Muscle of leg (tissue), 11 donors: ENCODE measurements around the gene MKRN2OS. TPM values are rescaled to one million over a fixed set of nuclear protein-coding genes. Genes with fewer than 3 reads are reported as not detected.

ENCODE experiments used
- DNase-seq: peaks from one replicate; pipeline ENCODE4 v3.0.0; 2013
- H3K27ac ChIP-seq: one replicate; pipeline ENCODE4 v1.5.1; 2013; ENCODE audit warnings: mild to moderate bottlenecking, low read length, control low read depth
- H3K27me3 ChIP-seq: one replicate; pipeline ENCODE4 v1.6.1; 2013; ENCODE audit warnings: low read length; ENCODE audit not compliant: control insufficient read depth, insufficient read depth
- H3K36me3 ChIP-seq: one replicate; pipeline ENCODE4 v1.6.1; 2013; ENCODE audit warnings: low read length; ENCODE audit not compliant: control insufficient read depth, insufficient read depth
- H3K4me1 ChIP-seq: one replicate; pipeline ENCODE4 v1.6.1; 2013; ENCODE audit warnings: low read length; ENCODE audit not compliant: control insufficient read depth, insufficient read depth
- H3K4me3 ChIP-seq: one replicate; pipeline ENCODE4 v1.5.1; 2013; ENCODE audit warnings: low read length, control low read depth
- H3K9me3 ChIP-seq: replicated peaks from 2 replicates; pipeline ENCODE4 v1.6.1; 2013; ENCODE audit warnings: low read depth, low read length; ENCODE audit not compliant: control insufficient read depth
- WGBS: methylation state at CpG from one replicate; pipeline ENCODE4 v1.1.5; 2013; ENCODE audit warnings: missing lambda C conversion rate; ENCODE audit not compliant: insufficient coverage; 5-methylcytosine and 5-hydroxymethylcytosine counted together
- polyA plus RNA-seq, 8 donors: library from polyadenylated mRNA; unstranded; fragments of 120-200 nt; gene quantifications; one replicate each; pipeline versions ENCODE4 v1.2.1 to v1.2.3, GENCODE V29; 2013; ENCODE audit warnings: inconsistent platforms in 1 of 8, low replicate concordance in 1 of 8; ENCODE audit not compliant: insufficient read length in 8 of 8, insufficient read depth in 1 of 8
- total RNA-seq: library from RNA; stranded (reverse); fragments of 120-200 nt; gene quantifications from one replicate; pipeline ENCODE4 v1.2.4, GENCODE V29; 2013

MKRN2OS gene
- total and polyA plus RNA-seq, 9 donors = 0.12 to 1.1 (median 0.61) TPM; not detected in 1

DNA sequence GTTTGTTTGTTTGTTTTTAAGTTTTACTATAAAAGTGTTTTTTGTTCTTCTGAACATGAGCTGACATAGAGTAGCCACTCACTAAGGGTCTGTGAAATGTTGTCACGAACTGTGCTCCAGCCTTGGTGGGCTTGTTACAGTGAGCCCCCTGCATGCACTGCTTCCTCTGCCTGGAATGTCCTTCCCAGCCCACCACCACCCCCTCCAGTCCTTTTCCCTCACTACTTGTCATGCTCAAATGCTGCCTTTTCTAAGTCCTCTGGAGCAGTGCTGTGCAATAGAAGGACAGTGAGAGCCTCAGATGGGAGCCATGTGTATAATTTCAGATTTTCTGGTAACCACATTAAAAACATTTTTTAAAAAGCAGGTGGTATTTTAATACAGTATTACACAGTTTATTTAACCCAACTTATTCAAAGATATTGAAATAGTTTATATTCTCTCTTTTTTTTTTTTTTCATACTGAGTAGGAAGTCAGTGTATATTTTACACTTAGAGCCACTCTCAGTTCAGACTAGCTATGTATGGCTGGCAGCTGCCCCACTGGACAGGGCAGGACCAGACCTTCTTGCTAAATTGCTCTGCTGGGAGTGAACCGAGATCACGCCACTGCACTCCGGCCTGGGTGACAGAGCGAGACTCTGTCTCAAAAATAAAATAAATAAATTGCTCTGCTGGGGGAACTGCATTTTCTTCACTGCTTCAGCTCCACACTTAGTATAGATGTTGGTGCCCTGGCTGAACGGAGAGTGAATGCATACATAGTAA is 26.9 kb downstream of the MKRN2OS start:
- 70% methylated on average over 5 of the region's 6 CpGs for WGBS
- no peak overlapping the region for H3K4me3 ChIP-seq
- peaks cover 11% of the 10 kb centered on the region for H3K4me1 ChIP-seq
- peaks cover 3% of the 10 kb centered on the region for H3K9me3 ChIP-seq
- peaks cover 15% of the 10 kb centered on the region for H3K36me3 ChIP-seq
- peak; percentile 15 for DNase-seq
- peak overlapping the region; percentile 70 for H3K27ac ChIP-seq
- H3K27me3 ChIP-seq = no peaks in the 10 kb centered on the region

DNA sequence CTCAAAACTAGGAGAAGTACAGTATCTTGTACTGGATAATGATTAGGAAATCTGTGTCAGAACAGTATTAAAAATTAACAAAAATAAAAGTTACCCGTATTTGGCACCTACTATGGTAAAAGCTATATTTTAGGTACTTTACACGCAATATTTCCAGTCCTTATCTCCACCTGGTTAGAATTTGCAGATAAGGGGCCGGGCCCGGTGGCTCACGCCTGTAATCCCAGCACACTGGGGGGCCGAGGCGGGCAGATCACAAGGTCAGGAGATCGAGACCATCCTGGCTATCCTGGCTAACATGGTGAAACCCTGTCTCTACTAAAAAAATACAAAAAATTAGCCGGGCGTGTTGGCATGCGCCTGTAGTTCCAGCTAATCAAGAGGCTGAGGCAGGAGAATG is 28.4 kb downstream of the MKRN2OS start:
- Histone ChIP-seq H3K9me3 (peaks cover 3% of the 10 kb centered on the region), H3K4me1 (peaks cover 11% of the 10 kb centered on the region), H3K4me3 (no peak overlapping the region), H3K36me3 (peaks cover 17% of the 10 kb centered on the region), H3K27ac (no peak overlapping the region), H3K27me3 (no peaks in the 10 kb centered on the region)
- 84% methylated on average over 4 of the region's 11 CpGs for WGBS
- no peak for DNase-seq

DNA sequence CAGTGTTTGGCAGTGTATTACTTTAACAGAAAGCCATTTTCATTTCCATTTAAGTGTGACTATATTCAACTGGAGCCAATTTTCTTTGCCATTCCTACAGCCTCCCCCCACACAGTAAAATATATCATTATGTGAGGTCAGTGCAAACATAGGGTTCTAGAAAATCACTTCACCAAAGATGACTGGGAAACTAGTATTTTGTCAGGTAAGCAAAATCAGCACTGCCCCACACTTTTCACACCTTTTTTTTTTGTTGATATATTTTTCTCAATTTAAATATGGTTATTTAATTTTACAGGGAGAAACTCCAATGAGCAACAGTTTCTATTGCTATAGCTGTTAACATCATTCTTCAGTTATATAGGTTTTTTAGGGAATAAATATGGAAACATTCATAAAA is 29.7 kb downstream of the MKRN2OS start:
- Histone ChIP-seq H3K4me3 (no peak overlapping the region), H3K36me3 (peaks cover 11% of the 10 kb centered on the region), H3K27ac (no peak overlapping the region), H3K4me1 (peaks cover 11% of the 10 kb centered on the region), H3K27me3 (no peaks in the 10 kb centered on the region), H3K9me3 (no peaks in the 10 kb centered on the region)
- no peak for DNase-seq

DNA sequence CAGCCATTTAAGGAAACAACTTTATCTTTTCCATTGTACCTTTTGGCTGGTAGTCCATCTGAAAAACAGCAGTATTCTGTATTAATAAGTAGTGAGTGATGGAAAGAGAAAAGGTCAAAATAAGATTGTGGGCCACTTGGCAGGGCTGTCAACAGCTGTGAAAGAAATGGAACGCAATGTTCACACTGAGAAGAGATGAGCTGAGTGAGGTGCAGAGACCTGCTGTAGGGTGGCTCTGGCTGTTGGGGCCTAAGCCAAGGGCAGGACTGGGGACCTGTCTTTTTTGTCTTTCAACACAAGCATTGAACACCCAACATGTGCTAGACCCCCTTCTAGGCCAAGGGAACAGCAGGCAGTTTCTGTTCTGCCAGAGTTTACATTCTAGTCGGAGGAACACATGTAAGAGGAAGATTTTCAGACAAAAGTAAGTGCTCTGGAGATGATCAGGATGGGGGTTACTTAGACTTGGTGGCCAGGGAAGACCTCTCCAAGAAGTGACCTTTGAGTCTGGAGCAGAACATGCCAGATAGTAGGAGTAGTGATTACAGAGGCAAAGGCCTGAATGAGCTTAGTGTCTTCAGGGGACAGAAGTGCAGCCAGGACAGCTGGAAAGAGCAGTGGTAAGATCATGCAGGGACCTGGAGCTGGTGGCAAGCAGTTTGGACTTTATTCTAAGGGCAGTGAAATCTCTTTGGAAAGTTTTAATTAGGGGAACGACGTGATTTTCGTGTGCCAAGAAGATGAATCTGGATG is 31.4 kb downstream of the MKRN2OS start:
- 77% methylated on average over 5 of the region's 5 CpGs for WGBS
- no peaks in the 10 kb centered on the region for H3K27me3 ChIP-seq
- H3K27ac ChIP-seq = no peak overlapping the region
- peaks cover 14% of the 10 kb centered on the region for H3K36me3 ChIP-seq
- H3K4me3 ChIP-seq = no peak overlapping the region
- DNase-seq = no peak
- H3K9me3 ChIP-seq = no peaks in the 10 kb centered on the region
- peaks cover 9% of the 10 kb centered on the region for H3K4me1 ChIP-seq

DNA sequence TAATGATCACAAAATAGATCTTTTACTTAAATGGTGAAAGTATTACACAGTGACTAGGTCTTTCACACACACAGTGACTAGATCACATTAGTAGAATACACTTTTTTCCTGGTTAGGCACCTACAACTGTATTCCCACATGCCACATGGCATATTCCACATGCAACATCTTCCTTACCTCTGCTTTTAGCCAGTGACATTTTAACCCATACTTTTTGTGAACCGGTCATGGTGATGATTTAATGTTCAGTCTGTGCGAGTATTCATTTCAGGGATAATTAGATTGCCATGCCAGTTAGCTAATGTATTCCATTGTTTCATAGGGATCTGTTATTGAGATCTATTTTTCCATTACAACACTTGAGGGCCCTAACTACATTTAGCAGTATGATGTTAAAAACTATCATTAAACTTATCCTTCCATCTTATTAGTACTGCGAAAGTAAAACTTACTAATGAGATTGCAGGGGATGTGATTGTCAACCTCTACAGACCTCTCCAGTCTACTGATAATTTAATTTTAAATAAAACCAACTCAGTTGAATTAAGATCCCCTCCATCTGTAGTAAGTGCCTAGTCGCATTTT is 32.7 kb downstream of the MKRN2OS start:
- Histone ChIP-seq H3K36me3 (peaks cover 14% of the 10 kb centered on the region), H3K27me3 (no peaks in the 10 kb centered on the region), H3K4me1 (peaks cover 13% of the 10 kb centered on the region), H3K9me3 (no peaks in the 10 kb centered on the region), H3K4me3 (no peak overlapping the region), H3K27ac (no peak overlapping the region)
- WGBS = no CpG with 5 or more reads among the region's 4 CpGs
- peak; percentile 47 for DNase-seq

DNA sequence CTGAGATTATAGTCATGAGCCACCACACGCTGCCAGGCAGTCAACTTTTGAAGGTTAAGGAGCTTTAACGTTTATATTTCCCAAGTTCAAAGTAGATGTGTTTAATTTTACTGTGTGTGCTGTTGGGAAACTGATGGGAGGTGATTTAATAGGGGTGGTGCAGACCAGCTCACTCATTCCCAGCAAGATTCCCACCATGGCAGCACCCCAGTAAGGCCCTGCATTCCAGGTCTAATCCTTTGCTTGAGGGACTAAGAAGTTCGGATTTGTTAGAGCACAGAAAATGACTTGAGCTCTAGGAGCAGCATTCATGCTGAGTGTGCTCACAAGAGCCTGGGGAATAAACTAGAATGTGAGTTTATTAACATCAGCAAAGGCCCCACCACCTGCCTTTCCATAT is 35.8 kb downstream of the MKRN2OS start:
- H3K27ac ChIP-seq = no peak overlapping the region
- 100% methylated on average over 1 of the region's 3 CpGs for WGBS

DNA sequence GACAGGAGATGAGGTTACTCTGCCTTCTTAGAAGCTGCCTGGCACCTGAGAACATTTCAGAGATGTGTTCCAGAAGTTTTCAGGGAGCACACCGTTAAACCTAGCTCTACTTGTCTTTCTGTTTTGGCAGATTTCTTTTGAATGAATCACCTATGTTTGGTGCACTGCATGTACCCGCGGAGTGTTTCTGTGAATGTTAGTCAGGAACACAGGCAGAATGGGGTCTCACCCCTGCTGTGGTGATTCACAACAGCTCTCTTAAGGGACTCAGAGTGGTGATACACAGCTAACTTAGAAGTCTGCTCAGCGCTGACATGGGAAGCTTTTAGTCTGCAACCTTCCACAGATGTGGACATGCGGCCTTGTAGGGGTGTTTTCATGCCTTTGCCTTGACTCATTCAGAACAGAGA is 37.0 kb downstream of the MKRN2OS start:
- no peak for DNase-seq
- Histone ChIP-seq H3K4me3 (no peak overlapping the region), H3K9me3 (no peaks in the 10 kb centered on the region), H3K27ac (peak overlapping the region; percentile 74), H3K36me3 (peaks cover 18% of the 10 kb centered on the region), H3K4me1 (peaks cover 13% of the 10 kb centered on the region), H3K27me3 (no peaks in the 10 kb centered on the region)
- 56% methylated on average over 3 of the region's 5 CpGs for WGBS

More for the DNA sequence above, 35.8 kb downstream of the MKRN2OS start:
- Histone ChIP-seq H3K4me3 (no peak overlapping the region), H3K9me3 (no peaks in the 10 kb centered on the region), H3K36me3 (peaks cover 17% of the 10 kb centered on the region), H3K27me3 (no peaks in the 10 kb centered on the region), H3K4me1 (peaks cover 13% of the 10 kb centered on the region)
- DNase-seq = no peak

DNA sequence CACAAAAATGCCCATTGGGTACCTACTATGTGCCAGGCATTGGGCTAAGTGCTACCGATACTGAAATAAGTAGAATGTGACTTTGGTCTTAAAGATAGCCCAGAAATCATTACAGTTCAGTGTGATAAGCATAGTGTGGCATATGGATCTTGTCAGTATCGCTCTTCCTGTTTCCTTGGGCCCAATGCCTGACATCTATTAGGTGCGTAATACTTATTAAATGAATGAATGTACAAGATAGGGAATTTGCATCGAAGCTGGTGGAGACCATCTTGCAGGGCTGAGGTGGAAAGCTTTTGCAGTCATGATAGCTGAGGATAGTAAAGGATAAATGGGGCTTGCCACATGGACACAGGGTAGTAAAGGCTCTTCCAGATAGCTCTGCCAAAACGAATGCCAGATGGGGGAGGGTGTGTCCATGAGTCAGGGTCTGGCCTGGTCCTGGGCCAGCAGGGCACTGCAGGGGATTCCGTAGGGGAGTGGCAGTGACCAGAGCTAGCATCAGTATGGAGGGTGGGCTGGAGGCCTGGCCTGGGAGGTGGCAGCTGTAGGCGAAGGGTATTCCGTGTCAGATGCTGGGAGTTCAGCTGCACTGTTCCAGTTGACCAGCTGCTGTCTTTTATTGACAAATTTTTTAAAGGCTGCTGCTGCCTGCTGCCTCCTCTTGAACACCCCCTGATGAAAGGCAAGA is 37.6 kb downstream of the MKRN2OS start:
- Histone ChIP-seq H3K9me3 (no peaks in the 10 kb centered on the region), H3K27ac (peak overlapping the region; percentile 74), H3K27me3 (no peaks in the 10 kb centered on the region), H3K4me1 (peaks cover 13% of the 10 kb centered on the region), H3K36me3 (peaks cover 22% of the 10 kb centered on the region), H3K4me3 (no peak overlapping the region)
- DNase-seq = peak; percentile 71
- 57% methylated on average over 7 of the region's 8 CpGs for WGBS

DNA sequence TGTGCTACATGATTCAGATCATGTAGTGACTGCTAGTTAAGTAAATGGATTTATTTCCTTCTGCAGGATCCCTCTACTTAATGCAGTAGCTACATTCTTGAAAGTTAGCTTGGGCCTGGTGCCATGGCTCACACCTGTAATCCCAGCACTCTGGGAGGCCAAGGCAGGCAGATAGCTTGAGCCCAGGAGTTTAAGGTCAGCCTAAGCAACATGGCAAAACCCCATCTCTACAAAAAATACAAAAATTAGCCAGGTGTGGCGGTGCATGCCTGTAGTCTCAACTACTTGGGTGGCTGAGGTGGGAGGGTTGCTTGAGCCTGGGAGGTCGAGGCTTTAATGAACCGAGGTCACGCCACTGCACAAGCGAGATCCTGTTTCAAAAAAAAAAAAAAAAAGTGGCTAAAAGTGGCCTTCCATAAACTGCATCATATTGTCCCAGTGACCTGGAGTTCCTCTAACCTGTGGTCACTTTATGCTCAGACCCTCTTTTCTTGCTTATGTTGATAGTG is 39.0 kb downstream of the MKRN2OS start:
- H3K4me3 ChIP-seq = no peak overlapping the region
- H3K27me3 ChIP-seq = no peaks in the 10 kb centered on the region
- no peaks in the 10 kb centered on the region for H3K9me3 ChIP-seq
- WGBS = 95% methylated on average over 4 of the region's 5 CpGs
- H3K27ac ChIP-seq = no peak overlapping the region
- peaks cover 13% of the 10 kb centered on the region for H3K4me1 ChIP-seq
- peaks cover 21% of the 10 kb centered on the region for H3K36me3 ChIP-seq
- no peak for DNase-seq
